Skin epidermis (tissue), 12 donors: ENCODE data around the gene TRIO.

Experiments used
- H3K27ac ChIP-seq, 21 experiments: fragments of 200-600 bp; sonication (generic) in 11 of 21; one replicate each; pipeline ENCODE4 v1.5.0; 2020; ENCODE audit warnings: mild to moderate bottlenecking in 3 of 21, inconsistent platforms in 2 of 21, moderate library complexity in 2 of 21
- H3K4me3 ChIP-seq, 7 experiments: fragments of 200-600 bp; sonication (generic) in 2 of 7; one replicate each; pipeline ENCODE4 v1.5.0; 2020; ENCODE audit warnings: inconsistent platforms in 2 of 7, mild to moderate bottlenecking in 2 of 7, moderate library complexity in 1 of 7

Gene TRIO

DNA sequence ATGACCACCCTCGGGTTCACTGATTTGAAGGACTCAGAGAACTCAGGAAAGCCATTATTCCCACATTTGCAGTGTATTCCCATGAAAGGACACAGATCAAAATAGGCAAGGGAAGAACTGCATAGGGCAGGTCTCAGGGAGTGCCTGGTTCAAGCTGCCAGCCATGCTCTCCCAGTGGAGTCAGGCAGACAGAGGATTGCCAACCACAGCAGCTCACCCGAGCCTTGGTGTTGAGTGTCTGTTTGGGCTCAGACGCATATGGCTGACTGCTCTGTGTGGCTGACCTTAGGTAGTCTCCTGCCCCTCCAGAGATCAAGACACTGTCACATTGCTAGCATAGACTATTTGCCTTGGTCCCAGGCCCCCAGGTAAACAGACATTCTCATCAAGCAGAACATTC is 322.6 kb downstream of the TRIO start:
- Histone ChIP-seq H3K4me3 (no peak overlapping the region), H3K27ac (peak overlapping the region in 1 of 21 experiments; percentile 18)

DNA sequence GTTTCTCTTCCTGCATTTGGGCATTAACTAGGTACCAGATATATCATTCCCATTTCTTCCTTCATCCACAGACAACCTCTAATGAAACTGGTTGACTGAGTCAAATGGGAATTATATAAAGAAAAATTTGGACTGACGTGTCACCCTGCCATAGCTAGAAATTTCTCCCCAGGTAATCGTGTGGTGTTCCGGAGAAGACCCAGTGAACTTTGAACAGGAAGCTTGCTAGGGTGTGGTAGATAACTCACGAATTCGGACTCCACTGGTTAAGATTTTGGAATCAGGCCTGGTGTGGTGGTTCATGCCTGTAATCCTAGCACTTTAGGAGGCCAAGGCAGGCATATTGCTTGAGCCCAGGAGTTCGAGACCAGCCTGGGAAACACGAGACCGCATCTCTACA is 324.1 kb downstream of the TRIO start:
- Histone ChIP-seq H3K27ac (peak overlapping the region in 1 of 21 experiments; percentile 50), H3K4me3 (no peak overlapping the region)

DNA sequence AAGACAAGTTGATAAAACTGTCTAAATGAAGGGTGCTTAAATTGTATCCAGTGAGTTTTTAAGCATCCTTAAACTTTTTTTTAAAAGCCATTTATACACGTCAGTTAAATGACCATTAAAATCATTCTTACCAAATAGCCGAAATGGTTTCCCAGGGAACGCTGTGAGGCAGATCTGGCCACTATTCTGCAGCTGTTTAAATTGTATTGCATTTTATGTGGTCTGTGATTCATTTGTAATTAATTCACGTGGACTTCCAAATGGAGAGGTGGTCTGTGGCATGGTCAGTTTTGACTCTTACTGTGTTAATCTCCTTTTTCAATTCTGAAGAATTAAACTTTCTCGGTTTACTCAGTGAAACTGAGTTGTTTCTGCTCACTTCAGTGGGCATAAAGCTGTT is 324.7 kb downstream of the TRIO start:
- H3K4me3 ChIP-seq: no peak overlapping the region
- H3K27ac ChIP-seq: peak overlapping the region in 2 of 21 experiments; percentile 4 to 50

DNA sequence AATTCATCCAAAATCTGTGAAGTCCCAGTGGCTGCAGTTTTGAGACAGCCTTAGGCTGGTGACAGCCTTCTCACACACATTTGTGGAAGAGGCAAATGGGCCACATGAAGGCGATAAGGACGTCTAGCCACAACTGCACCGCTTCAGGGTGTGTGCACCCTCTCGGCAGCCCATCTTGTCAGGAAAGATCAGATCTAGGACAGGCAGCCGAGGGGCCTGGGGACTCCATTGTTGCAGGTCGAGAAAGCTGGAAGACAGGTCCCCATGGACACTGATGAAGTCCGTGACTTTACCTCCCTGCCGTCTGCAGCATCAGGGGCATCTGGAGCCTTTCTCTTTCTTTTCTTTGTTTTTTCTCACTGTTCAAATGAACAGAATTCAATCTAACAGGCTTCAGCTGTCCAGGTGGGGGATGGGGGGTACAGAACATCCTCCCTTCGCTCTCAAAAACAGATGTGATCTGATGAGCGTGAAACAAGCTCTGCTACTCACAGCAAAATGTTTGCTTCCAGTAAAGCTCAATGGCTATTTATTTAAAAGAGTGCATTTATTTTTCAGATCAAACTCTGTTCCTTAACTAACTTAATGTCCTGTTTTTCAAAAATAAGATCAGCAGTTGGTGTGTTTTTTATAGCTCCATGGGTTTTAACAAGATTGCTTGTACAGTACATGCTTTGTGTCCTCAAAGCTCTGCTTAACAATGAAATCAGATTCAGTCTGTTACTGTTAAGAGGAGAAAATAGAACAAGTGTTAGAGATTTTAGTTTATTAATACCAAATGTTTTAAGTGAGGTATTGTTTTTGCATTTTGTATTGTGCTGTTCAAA is 326.6 kb downstream of the TRIO start:
- Histone ChIP-seq H3K4me3 (no peak overlapping the region), H3K27ac (peak overlapping the region in 5 of 21 experiments; percentile 1 to 65 (median 37))

DNA sequence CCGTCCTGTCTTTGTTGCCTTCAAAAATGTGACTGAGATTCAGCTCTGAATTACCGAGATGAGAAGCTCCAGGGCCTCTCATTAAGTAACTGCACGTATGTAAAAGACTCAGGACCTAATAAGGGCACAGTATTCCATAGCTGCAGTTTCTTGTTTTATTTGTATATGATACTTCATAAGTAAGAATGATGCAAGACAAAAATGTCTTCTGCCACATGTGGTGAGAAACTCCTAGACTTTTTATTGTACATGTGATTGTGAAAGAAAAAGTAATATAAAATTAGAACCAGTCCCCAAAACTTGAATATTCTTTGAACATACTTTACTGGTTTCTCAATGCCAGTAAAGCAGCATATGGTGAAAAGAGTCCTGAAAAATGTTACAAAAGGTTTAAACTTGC is 328.4 kb downstream of the TRIO start:
- Histone ChIP-seq H3K27ac (peak overlapping the region in 1 of 21 experiments; percentile 3), H3K4me3 (no peak overlapping the region)

DNA sequence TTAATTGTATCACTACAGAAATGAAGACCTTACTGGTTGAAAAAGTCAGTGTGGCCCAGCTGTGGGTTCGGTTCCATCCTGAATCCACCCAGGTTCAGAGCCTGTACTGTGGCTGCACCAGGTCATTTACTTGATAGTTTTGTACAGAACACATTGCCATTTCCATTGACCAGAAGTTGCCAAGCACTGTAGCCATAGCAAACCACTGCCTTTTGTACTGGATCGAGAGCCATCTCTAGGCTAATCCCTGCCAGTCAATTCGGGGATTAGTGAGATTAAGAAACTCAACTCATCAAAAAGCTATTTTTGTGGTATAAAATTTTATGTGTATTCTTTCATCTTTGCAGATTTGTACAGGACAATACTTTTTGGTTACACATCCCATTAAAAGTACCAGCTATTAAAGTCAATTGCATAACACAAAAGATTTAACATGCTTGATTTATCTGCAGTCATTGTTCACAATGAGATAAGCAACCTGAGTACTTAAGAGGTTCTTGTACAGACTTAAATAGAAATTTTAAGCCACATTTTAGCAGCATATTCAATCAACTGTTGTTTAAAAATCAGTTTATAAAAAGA is 329.9 kb downstream of the TRIO start:
- no peak overlapping the region for H3K27ac ChIP-seq
- no peak overlapping the region for H3K4me3 ChIP-seq

DNA sequence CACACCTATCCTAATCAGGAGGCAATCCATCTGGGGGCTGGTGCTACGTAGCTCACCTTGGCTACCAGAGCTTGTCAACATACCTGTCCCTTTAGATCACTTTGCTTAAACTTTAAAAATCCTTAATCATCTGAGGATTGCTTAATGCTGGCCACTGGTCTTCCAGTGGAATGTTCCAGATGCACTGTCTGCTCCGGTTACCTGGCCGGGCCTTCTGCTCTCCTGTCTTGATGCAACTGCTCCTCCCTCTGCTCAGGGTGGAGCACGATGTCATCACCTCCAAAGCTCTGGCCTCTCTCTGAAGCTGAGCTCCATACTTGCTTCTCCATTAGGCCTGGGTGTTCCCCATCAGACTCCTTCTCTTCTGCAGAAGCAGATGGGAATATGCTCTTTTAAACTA is 331.9 kb downstream of the TRIO start:
- Histone ChIP-seq H3K27ac (no peak overlapping the region), H3K4me3 (no peak overlapping the region)

DNA sequence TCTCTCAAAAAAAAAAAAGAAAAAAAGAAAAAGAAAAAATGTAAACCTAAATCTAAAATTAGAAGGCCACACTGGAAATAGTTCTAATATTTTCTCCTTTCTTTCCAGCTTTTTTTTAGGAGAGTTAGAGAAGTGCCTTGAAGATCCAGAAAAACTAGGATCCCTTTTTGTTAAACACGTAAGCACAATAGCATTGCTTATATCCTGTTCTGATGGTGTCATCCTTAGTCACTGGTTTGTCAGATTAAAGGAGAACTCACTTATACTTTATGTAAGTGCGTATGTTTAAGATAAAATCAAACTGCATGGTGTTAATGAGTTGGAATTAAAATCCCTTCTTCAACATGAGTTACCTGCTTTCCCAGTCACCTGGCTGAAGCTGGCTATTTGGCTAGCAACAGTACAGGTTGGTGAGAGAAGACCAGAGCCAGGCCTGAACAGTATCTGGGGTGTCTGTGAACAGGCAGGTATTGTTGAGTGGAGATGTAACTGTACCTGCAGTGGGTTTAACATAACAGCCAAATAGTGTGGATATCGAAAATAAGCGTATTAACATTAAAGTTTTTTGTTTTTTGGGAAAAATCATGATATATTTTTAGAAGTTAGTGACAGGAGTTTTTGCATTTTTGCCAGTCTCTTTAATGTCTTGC is 333.8 kb downstream of the TRIO start:
- peak overlapping the region in 2 of 21 experiments; percentile 3 to 37 for H3K27ac ChIP-seq
- no peak overlapping the region for H3K4me3 ChIP-seq

DNA sequence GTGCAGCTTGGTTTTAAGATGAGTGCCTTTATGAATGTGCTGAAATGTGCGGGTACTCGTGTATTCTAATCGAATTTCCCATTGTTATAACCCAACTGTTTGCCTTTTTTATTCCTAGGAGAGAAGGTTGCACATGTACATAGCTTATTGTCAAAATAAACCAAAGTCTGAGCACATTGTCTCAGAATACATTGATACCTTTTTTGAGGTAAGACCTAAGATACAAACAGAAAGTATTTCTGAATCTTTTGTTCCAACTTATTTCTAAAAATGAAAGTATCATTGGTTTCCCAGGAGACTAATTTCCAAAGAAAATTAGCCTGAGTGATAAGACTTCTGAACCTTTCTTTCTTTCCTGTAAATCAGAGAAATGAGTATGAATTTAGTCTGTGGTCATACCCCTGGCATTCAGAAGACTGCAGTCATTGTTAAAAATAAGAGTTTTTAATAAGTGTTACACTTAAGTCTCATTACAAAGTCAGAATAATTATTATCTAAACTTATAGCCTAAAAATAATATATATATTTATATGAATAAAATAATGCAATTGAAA is 336.1 kb downstream of the TRIO start:
- H3K27ac ChIP-seq: no peak overlapping the region

DNA sequence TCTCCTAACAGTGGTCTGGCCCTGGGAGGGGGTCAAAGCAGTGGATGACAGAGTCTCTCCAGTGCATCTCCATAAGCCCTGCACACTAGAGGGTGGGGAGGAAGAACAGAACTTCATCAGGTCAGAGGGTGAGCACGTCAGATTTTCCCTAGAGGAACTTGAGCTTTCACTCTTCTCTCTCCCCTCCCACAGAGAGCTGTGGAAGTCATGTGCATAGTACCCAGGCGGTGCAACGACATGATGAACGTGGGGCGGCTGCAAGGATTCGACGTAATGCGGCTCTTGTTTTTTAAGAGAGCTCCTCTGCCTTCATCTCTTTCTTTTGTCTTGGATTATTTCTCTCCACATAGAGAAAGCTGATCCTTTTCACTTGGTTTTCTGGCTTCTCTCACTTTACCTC is 338.2 kb downstream of the TRIO start:
- H3K27ac ChIP-seq: no peak overlapping the region
- no peak overlapping the region for H3K4me3 ChIP-seq

More for the DNA sequence above, 336.1 kb downstream of the TRIO start:
- H3K4me3 ChIP-seq: no peak overlapping the region

DNA sequence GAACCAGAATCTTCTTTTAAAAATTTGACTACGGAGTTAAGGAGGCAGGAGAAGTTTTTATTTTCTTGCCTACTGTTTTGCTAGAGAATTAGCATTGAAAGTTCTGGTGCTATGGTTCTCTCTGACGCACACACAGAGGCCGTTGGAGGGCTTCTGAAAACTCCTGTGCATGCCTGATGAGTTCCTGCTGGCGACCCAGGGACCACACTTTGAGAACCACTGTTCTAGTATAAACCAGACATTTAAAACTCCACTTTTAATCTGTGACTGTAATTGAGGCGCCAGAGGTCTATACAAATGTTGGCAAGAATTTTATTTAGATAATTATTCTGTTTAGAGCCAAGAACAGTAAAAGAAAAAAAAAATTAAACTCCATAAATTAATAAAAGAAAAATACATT is 338.9 kb downstream of the TRIO start:
- Histone ChIP-seq H3K27ac (no peak overlapping the region), H3K4me3 (no peak overlapping the region)

DNA sequence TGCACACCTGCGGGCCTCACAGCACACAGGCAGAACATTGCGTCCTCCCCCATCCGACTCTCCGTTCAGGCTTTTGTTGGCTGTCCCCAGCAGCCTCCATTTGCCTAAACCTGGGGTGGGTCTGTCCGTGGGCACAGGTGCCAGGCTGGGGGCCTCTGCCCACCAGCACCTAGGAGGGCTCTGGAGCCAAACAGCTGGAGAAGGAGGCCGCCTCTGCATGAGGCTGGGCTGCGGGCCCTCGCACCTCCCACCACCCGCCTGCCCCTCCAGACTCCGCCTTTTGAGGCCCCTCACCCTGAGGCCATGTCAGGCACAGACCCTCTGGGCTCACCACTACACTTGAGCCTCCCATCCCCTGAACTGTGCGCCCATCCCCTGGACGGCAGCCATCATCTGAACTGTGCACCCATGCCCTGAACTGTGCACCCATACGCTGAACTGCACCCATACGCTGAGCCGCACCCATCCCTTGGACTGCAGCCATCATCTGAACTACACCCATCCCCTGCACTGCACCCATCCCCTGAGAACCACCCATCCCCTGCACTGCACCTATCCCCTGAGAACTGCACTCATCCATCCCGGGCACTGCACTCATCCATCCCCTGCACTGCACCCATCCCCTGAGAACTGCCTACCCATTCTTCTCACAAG is 340.5 kb downstream of the TRIO start:
- H3K4me3 ChIP-seq: no peak overlapping the region
- H3K27ac ChIP-seq: no peak overlapping the region

DNA sequence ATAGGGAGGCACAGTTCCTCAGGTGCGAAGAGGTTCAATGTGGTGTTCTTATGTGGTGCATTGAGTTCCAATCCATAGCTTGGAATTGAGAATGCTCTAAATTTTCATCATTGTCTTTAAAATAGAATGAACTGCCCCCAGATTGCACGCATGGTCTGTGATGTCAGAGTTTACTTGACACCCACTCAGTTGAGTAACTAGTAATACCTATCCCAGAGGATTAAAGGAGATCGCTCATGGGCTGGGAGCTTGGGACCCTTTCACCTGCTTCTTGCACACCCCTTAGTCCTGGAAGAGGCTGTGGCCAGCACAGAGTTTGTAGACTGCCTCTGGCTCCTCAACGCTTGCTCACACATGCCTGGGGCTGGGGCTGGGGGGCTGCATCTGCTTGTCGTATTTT is 343.3 kb downstream of the TRIO start:
- H3K4me3 ChIP-seq: no peak overlapping the region
- H3K27ac ChIP-seq: no peak overlapping the region

DNA sequence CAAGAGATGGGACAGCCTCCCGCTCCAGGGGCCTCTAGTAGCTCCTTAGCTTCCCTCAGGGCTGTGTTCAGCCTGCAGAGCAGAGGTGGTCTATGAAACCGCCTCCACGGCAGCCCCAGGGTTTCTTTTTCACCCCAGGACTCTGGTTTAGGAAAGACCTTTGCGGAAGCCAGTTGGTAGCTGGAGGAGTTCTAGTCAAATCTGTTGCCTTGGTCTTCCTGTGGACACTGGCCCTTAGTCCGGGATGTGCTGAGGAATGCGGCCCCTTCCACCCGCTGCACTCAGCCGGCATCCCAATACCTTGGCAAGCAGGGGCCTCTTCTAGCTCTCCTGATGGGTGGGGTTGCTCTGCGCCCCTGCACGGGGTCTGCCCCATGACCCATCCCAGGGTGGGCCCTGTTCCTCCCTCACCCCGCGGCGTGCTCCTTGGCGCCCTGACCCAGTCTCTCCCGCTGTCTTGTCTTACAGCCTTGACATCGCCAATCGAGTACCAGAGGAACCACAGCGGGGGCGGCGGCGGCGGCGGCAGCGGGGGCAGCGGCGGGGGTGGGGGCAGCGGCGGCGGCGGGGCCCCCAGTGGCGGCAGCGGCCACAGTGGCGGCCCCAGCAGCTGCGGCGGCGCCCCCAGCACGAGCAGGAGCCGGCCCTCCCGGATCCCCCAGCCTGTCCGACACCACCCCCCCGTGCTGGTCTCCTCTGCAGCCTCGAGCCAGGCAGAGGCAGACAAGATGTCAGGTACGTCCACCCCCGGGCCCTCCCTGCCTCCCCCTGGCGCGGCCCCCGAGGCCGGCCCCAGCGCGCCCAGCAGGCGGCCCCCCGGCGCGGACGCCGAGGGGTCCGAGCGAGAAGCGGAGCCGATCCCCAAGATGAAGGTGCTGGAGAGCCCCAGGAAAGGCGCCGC is 344.1 kb downstream of the TRIO start:
- no peak overlapping the region for H3K27ac ChIP-seq

DNA sequence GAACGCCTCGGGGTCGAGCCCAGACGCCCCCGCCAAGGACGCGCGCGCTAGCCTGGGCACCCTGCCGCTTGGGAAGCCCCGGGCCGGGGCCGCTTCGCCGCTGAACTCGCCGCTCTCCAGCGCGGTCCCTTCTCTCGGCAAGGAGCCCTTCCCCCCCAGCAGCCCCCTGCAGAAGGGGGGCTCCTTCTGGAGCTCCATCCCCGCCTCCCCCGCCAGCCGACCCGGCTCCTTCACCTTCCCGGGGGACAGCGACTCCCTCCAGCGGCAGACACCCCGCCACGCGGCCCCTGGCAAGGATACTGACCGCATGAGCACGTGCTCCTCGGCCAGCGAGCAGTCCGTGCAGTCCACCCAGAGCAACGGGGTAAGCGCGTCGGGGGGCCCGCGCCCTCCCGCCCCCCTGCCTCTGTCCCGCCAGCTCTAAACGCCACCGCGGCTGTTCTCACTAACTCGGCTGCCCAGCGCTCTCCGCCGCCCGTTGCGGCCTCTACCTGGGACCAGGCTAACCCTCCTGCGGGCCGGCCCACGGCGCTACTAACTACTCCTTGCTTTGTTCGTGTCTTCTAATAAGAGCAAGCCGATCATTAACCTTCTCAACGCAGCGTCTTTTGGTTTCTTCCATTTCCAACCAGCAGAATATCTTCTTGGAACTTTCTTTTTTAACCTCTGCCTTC is 344.9 kb downstream of the TRIO start:
- Histone ChIP-seq H3K27ac (no peak overlapping the region), H3K4me3 (no peak overlapping the region)

More for the DNA sequence above, 344.1 kb downstream of the TRIO start:
- no peak overlapping the region for H3K4me3 ChIP-seq

DNA sequence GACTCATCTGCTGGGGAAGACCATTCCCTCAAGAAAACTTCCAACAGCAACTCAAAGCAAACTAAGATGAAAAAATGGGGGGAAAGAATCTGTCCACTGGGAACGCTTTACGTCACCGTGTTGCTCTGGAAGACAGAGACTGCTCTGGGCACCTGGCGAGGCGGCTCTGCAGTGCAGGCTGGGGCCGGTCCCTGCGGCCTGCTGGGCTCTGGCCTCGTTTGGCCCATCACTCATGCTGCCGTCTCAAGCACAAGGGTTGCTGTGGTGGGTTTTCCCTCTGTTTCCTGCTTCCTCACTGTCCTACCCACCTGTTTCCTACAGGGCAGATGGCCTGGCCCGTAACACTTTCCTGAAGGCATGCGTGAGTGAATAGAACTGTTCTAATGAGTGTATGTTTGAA is 345.6 kb downstream of the TRIO start:
- Histone ChIP-seq H3K27ac (peak overlapping the region in 1 of 21 experiments; percentile 76), H3K4me3 (no peak overlapping the region)

DNA sequence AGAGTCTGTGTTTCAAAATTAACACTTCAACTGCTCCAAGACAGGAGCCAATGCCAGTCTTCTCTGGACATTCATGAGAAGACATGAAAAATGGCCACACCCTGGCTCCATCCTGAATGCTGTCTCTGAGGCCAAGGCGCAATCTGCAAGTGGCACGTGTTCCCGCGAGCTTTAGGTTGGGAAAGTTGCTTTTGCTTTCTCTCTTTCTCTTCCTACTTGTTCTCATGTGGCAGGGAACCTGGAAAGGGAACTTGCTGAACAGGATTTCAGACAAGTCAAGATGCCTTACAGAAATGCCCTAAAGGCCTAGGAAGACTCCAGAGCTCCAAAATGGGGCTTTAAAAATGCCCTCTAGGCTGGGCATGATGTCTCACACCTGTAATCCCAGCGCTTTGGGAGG is 346.5 kb downstream of the TRIO start:
- H3K27ac ChIP-seq: peak overlapping the region in 6 of 21 experiments; percentile 5 to 76 (median 14)
- H3K4me3 ChIP-seq: no peak overlapping the region

DNA sequence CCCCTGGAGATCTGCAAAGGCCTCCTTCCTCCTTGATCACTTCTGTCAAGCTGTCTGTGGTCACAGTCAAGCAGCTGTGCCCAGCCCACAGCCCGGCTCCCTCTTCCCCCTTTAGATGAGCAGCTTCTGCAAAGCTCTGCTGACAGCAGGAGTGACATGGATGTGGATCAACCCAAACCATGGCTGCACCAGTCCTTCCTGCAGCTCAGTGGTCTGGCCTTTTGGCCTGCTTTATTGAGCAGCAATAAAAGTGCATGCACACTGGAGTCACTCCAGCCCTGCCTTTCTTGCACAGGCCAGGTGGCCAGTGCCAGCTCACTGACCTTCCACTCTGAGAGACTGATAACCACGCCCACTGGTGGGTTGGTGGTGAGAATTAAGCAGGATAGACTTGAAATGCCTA is 347.2 kb downstream of the TRIO start:
- Histone ChIP-seq H3K4me3 (no peak overlapping the region), H3K27ac (peak overlapping the region in 6 of 21 experiments; percentile 4 to 76 (median 18))
